H9 (cell line): ENCODE results near the gene KCNJ12. TPM values are rescaled to one million over a fixed set of nuclear protein-coding genes. Genes with fewer than 3 reads are reported as not detected.

ENCODE experiments used
- DNase-seq: peaks from one replicate; pipeline ENCODE4 v3.0.0-alpha.2; 2017
- H2AFZ ChIP-seq: one replicate; pipeline ENCODE4 v1.6.1; 2013; ENCODE audit warnings: mild to moderate bottlenecking, low read length, control low read depth, moderate library complexity
- H2AK5ac ChIP-seq: 2 replicates; pipeline ENCODE4 v1.6.1; 2013; ENCODE audit warnings: low read length, control low read depth, mixed read lengths; ENCODE audit not compliant: insufficient read length
- H2BK120ac ChIP-seq: one replicate; pipeline ENCODE4 v1.6.1; 2013; ENCODE audit warnings: low read depth, mild to moderate bottlenecking, low read length, control low read depth, inconsistent platforms; ENCODE audit not compliant: poor library complexity, severe bottlenecking
- H2BK12ac ChIP-seq: 2 replicates; pipeline ENCODE4 v1.6.1; 2013; ENCODE audit warnings: low read length, control low read depth, mixed read lengths, low read depth; ENCODE audit not compliant: insufficient read length
- H2BK15ac ChIP-seq: 2 replicates; pipeline ENCODE4 v1.6.1; 2013; ENCODE audit warnings: low read depth, low read length, control low read depth
- H2BK20ac ChIP-seq: one replicate; pipeline ENCODE4 v1.6.1; 2013; ENCODE audit warnings: low read depth, mild to moderate bottlenecking, low read length, control low read depth, inconsistent platforms; ENCODE audit not compliant: poor library complexity, severe bottlenecking
- H2BK5ac ChIP-seq: 2 replicates; pipeline ENCODE4 v1.6.1; 2013; ENCODE audit warnings: low read length, control low read depth, mixed read lengths; ENCODE audit not compliant: insufficient read length
- H3K14ac ChIP-seq: 2 replicates; pipeline ENCODE4 v1.6.1; 2013; ENCODE audit warnings: low read length, control low read depth; ENCODE audit not compliant: insufficient read depth
- H3K18ac ChIP-seq: 2 replicates; pipeline ENCODE4 v1.6.1; 2013; ENCODE audit warnings: low read depth, mild to moderate bottlenecking, mixed read lengths, low read length, control low read depth; ENCODE audit not compliant: insufficient read length
- H3K23ac ChIP-seq: 2 replicates; pipeline ENCODE4 v1.6.1; 2013; ENCODE audit warnings: low read length, control low read depth, mixed read lengths, low read depth; ENCODE audit not compliant: insufficient read length
- H3K23me2 ChIP-seq: 2 replicates; pipeline ENCODE4 v1.6.1; 2013; ENCODE audit warnings: low read depth, mild to moderate bottlenecking, mixed read lengths, low read length, control low read depth; ENCODE audit not compliant: insufficient read length, poor library complexity, severe bottlenecking
- H3K27ac ChIP-seq: 2 replicates; pipeline ENCODE4 v1.5.1; 2013; ENCODE audit warnings: low read length, control low read depth, mixed read lengths, low read depth; ENCODE audit not compliant: insufficient read length
- H3K27me3 ChIP-seq: 2 replicates; pipeline ENCODE4 v1.6.1; 2013; ENCODE audit warnings: low read length, control low read depth, inconsistent platforms; ENCODE audit not compliant: insufficient read depth
- H3K4ac ChIP-seq: 2 replicates; pipeline ENCODE4 v1.6.1; 2013; ENCODE audit warnings: low read depth, mild to moderate bottlenecking, control low read depth, inconsistent platforms, low read length, moderate library complexity
- H3K4me1 ChIP-seq: 2 replicates; pipeline ENCODE4 v1.6.1; 2013; ENCODE audit warnings: low read length, control low read depth, inconsistent platforms; ENCODE audit not compliant: insufficient read depth
- H3K4me2 ChIP-seq: 2 replicates; pipeline ENCODE4 v1.6.1; 2013; ENCODE audit warnings: low read length, control low read depth, mixed read lengths; ENCODE audit not compliant: insufficient read length, insufficient read depth
- H3K56ac ChIP-seq: 2 replicates; pipeline ENCODE4 v1.6.1; 2013; ENCODE audit warnings: low read depth, mild to moderate bottlenecking, mixed read lengths, low read length, control low read depth; ENCODE audit not compliant: insufficient read length
- H3K79me1 ChIP-seq: 2 replicates; pipeline ENCODE4 v1.6.1; 2013; ENCODE audit warnings: low read depth, mild to moderate bottlenecking, moderate library complexity, low read length, control low read depth, inconsistent platforms; ENCODE audit not compliant: insufficient read depth, poor library complexity, severe bottlenecking
- H3K79me2 ChIP-seq: 2 replicates; pipeline ENCODE4 v1.6.1; 2013; ENCODE audit warnings: low read length, control low read depth, inconsistent platforms; ENCODE audit not compliant: insufficient read depth
- H3K9ac ChIP-seq: 2 replicates; pipeline ENCODE4 v1.6.1; 2013; ENCODE audit warnings: low read length, control low read depth, mixed read lengths; ENCODE audit not compliant: insufficient read length; ENCODE audit errors: extremely low read depth
- H3K9me3 ChIP-seq: one replicate; pipeline ENCODE4 v1.6.1; 2013; ENCODE audit warnings: low read depth, low read length, inconsistent platforms; ENCODE audit not compliant: control insufficient read depth
- H3T11ph ChIP-seq: one replicate; pipeline ENCODE4 v1.6.1; 2013; ENCODE audit warnings: mild to moderate bottlenecking, low read length, control low read depth, inconsistent platforms
- H4K20me1 ChIP-seq: one replicate; pipeline ENCODE4 v1.6.1; 2013; ENCODE audit not compliant: control insufficient read depth, insufficient read length, insufficient read depth
- H4K5ac ChIP-seq: 2 replicates; pipeline ENCODE4 v1.6.1; 2013; ENCODE audit warnings: low read depth, mild to moderate bottlenecking, mixed read lengths, low read length, control low read depth; ENCODE audit not compliant: insufficient read length
- H4K8ac ChIP-seq: replicated peaks from 2 replicates; pipeline ENCODE4 v1.6.1; 2013; ENCODE audit warnings: low read length, control low read depth, mixed read lengths, low read depth; ENCODE audit not compliant: insufficient read length
- H4K91ac ChIP-seq: 2 replicates; pipeline ENCODE4 v1.6.1; 2013; ENCODE audit warnings: low read depth, mild to moderate bottlenecking, moderate library complexity, mixed read lengths, low read length, control low read depth; ENCODE audit not compliant: insufficient read length
- H3K27ac Mint-ChIP-seq, 3 experiments: 2 replicates in 2 of 3; 3 replicates in 1 of 3; pipeline ENCODE4 v1.8.0; 2020 to 2021; ENCODE audit warnings: mixed read lengths in 3 of 3, mild to moderate bottlenecking in 1 of 3, moderate library complexity in 1 of 3
- H3K27me3 Mint-ChIP-seq: 2 replicates; pipeline ENCODE4 v1.8.0; 2021; ENCODE audit warnings: low read depth, mild to moderate bottlenecking, moderate library complexity, mixed read lengths
- H3K36me3 Mint-ChIP-seq, 3 experiments: 2 replicates in 2 of 3; 3 replicates in 1 of 3; pipeline ENCODE4 v1.8.0; 2020 to 2021; ENCODE audit warnings: low read depth in 3 of 3, mixed read lengths in 3 of 3; ENCODE audit not compliant: insufficient read depth in 1 of 3
- H3K4me1 Mint-ChIP-seq, 2 experiments: 2 replicates each; pipeline ENCODE4 v1.8.0; 2020; ENCODE audit warnings: mixed read lengths in 2 of 2
- H3K4me3 Mint-ChIP-seq, 2 experiments: 2 replicates in 1 of 2; 3 replicates in 1 of 2; pipeline ENCODE4 v1.8.0; 2020 to 2021; ENCODE audit warnings: mild to moderate bottlenecking in 2 of 2, mixed read lengths in 2 of 2, moderate library complexity in 1 of 2
- H3K9me3 Mint-ChIP-seq, 2 experiments: 2 replicates in 1 of 2; 3 replicates in 1 of 2; pipeline ENCODE4 v1.8.0; 2020; ENCODE audit warnings: mild to moderate bottlenecking in 2 of 2, mixed read lengths in 2 of 2, moderate library complexity in 1 of 2
- WGBS: extraction: QIAGEN DNeasy Blood & Tissue Kit; methylation state at CpG from one replicate; pipeline ENCODE4 v1.1.7; 2013; ENCODE audit warnings: missing lambda C conversion rate, low lambda C conversion rate, mixed read lengths; ENCODE audit not compliant: insufficient read length; ENCODE audit errors: extremely low coverage; 5-methylcytosine and 5-hydroxymethylcytosine counted together
- total RNA-seq: library from RNA; stranded (reverse); gene quantifications from 2 replicates; pipeline ENCODE4 v1.2.1, GENCODE V29; 2021
- TF ChIP-seq, protein P1 (sequence below): fragments of 200-600 bp; sonication (generic); conservative IDR thresholded peaks from 3 replicates; pipeline ENCODE4 v1.8.0; 2021; ENCODE audit warnings: antibody characterized with exemption, mild to moderate bottlenecking

Gene KCNJ12
- total RNA-seq, 1 experiment from 2014 or later, result 0.39 TPM

DNA sequence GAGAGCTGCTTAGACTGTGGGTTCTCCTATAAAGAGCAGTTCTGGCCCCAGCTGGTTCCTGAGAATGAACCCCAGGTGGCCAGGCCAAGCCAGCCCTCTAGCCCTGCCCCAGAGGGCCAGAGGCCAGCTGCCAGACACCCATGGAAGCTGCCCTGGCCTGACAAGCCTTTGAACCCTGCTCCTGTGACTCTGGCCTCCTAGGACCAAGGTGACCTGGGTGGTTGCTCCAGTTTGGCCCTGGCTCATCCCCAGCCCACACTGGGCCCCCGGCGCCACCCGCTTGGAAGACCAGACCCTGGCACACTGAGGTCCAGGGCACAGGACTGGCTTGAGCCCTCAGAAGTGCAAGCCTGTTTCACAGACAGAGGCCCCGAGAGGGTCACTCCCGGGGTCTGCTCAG is 6.8 kb upstream of the KCNJ12 start:
- H4K5ac ChIP-seq, result no peak overlapping the region
- no peak overlapping the region; a peak in 1 of 7 replicates for H3K27ac Mint-ChIP-seq
- H3K14ac ChIP-seq, result no peak overlapping the region; the same call in 1 of the 2 replicates
- no peak for DNase-seq
- no peaks in the 10 kb centered on the region for H3K36me3 Mint-ChIP-seq
- no peak overlapping the region for H2BK5ac ChIP-seq
- no peak overlapping the region for H2BK15ac ChIP-seq
- H3K23me2 ChIP-seq, result no peaks in the 10 kb centered on the region
- no peaks in the 10 kb centered on the region for H3K9me3 ChIP-seq
- no peak overlapping the region for H2BK20ac ChIP-seq
- no peak overlapping the region for H4K91ac ChIP-seq
- peaks cover 36% of the 10 kb centered on the region for H3K27me3 Mint-ChIP-seq
- no peaks in the 10 kb centered on the region for H3K79me1 ChIP-seq
- no peak overlapping the region for H3K4ac ChIP-seq
- no peak overlapping the region for H3K27ac ChIP-seq
- no peak overlapping the region for H3K4me3 Mint-ChIP-seq
- TF ChIP-seq, protein P1, sequence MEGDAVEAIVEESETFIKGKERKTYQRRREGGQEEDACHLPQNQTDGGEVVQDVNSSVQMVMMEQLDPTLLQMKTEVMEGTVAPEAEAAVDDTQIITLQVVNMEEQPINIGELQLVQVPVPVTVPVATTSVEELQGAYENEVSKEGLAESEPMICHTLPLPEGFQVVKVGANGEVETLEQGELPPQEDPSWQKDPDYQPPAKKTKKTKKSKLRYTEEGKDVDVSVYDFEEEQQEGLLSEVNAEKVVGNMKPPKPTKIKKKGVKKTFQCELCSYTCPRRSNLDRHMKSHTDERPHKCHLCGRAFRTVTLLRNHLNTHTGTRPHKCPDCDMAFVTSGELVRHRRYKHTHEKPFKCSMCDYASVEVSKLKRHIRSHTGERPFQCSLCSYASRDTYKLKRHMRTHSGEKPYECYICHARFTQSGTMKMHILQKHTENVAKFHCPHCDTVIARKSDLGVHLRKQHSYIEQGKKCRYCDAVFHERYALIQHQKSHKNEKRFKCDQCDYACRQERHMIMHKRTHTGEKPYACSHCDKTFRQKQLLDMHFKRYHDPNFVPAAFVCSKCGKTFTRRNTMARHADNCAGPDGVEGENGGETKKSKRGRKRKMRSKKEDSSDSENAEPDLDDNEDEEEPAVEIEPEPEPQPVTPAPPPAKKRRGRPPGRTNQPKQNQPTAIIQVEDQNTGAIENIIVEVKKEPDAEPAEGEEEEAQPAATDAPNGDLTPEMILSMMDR, result no peak
- no peak overlapping the region for H3K4me2 ChIP-seq
- H3K79me2 ChIP-seq, result no peaks in the 10 kb centered on the region
- H3K18ac ChIP-seq, result no peak overlapping the region
- peaks cover 23 to 41% of the 10 kb centered on the region in 2 experiments for H3K4me1 Mint-ChIP-seq
- no peak overlapping the region for H3K56ac ChIP-seq
- H3K4me1 ChIP-seq, result no peaks in the 10 kb centered on the region
- H2BK12ac ChIP-seq, result no peak overlapping the region
- no peaks in the 10 kb centered on the region for H3K27me3 ChIP-seq
- H2BK120ac ChIP-seq, result no peak overlapping the region
- no peak overlapping the region for H2AFZ ChIP-seq
- no peak overlapping the region for H3K23ac ChIP-seq
- H2AK5ac ChIP-seq, result no peak overlapping the region
- H4K8ac ChIP-seq, result no peak overlapping the region
- no peak overlapping the region for H3K9ac ChIP-seq
- no peaks in the 10 kb centered on the region for H4K20me1 ChIP-seq
- no CpG with 5 or more reads among the region's 5 CpGs for WGBS
- H3K9me3 Mint-ChIP-seq, result no peaks in the 10 kb centered on the region
- no peak overlapping the region for H3T11ph ChIP-seq
